ENCODE results near the gene UCKL1.
A peak's percentile ranks its signal among the peaks of the same experiment; 100 is the strongest.

Gene UCKL1

DNA sequence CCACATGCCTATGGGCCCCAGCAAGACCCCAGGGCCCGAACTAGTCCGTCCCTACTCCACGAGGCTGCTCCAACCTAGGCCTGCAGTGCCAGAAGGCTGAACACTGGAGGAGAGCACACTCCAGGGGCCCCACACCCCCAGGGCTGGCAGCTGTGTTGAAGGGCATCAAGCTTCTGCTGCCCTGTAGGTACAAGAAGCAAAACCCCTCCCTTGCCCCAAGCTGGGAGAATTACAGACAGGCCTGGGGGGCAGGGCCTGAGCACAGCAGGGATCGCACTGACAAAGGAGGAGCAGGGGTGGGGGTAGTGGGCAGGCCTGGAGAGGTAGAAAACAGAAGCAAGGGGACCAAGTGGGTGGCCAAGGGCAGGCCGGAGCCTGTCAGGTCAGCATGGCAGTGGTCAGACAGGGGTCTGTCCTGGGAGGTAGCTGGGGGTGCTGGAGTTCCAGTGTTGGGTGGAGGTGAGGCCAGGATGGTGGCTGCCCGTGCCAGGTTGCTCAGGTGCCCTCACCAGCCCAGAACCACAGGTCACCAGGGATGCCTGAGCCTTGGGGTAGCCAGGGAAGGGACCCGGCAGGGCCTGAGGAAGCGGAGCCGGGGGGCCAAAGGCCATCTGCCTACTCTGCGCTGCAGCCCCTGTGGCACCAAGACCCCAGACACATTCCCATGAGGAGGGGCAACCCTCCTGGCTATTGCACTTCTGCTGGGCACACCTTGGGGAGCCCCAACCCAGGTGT is 2.9 kb upstream of the UCKL1 start:
- DNase-seq (ENCODE audit: low read depth) = no peak

GRCh38 chr20:63958471-63958870 is 2.3 kb upstream of the UCKL1 start:
- DNase-seq (ENCODE audit: low read depth) = no peak

DNA sequence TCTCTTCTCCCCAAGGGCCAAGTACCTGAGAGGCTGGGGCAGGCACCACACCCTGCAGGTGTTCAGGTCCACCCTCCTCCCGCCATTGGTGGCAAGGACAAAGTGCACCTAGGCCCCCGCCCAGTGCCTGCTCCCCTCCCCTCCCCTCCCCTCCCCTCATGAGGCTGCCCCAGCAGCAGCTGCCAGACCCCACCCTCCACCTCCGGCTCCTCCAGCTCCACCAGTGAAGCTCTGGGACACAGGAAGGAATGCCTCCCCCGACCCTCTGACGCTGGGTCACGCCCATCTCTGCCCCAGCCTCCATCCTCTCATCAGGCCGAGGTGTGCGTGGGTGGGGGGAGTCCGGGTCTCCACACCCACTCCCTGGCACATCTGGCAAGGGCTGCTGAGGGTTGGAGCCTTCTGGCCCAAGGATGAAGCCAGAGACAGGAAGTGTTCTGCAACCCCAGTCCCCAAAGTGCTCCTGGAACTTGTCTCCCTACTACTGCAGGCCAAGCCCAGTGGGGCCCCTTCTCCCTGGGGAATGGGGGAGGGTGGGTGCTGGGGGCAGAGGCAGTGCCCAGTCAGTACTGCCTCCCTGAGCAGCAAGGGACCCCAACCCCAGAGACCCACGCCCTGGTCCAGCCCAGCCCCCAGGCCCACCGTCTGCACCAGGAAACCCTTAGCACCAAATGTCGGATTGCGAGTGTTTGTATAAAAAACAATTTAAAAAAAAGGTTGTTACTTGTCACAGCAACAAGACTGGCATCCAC is 1.6 kb upstream of the UCKL1 start:
- no peak for DNase-seq (ENCODE audit: low read depth)

DNA sequence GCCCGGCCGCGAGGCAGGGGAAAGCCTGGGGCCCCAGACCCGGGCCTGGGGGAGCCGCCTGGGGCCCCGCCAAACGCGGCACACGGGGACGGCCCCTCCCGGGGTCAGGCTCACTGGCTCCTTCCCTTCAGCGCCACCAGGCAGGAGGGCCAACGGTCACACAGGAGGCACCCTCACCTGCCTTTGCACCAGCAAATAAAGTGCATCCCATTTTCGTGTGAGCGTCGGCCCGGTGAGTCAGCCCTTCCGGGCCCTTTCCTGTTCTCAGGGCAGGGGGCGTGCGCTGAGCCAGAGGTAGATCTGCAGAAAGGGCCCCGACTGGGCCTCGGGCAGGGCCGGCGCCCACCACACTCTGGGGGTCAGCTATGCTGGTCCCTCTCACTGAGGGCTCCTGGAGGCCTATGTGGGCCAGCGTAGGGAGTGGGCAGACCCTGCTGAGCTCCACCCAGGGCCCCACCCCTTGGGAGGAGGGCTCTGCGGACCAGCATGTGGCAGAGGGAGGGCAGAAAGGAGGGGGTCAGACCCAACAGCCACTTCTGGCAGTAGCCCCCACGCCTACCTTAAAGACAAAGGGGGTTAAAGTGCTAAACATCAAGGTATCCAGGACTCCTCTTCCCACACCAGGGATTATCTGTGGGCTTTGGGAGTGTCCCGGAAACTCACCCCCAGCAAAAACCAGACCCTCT is 931 bp upstream of the UCKL1 start:
- peak; percentile 52 for DNase-seq (ENCODE audit: low read depth)

GRCh38 chr20:63956664-63957003 is 418 bp upstream of the UCKL1 start:
- DNase-seq (ENCODE audit: low read depth) = no peak

- DNase-seq (ENCODE audit: low read depth) = no peak
Observed at GRCh38 chr20:63955281-63955826, 862 bp downstream of the UCKL1 start.

DNA sequence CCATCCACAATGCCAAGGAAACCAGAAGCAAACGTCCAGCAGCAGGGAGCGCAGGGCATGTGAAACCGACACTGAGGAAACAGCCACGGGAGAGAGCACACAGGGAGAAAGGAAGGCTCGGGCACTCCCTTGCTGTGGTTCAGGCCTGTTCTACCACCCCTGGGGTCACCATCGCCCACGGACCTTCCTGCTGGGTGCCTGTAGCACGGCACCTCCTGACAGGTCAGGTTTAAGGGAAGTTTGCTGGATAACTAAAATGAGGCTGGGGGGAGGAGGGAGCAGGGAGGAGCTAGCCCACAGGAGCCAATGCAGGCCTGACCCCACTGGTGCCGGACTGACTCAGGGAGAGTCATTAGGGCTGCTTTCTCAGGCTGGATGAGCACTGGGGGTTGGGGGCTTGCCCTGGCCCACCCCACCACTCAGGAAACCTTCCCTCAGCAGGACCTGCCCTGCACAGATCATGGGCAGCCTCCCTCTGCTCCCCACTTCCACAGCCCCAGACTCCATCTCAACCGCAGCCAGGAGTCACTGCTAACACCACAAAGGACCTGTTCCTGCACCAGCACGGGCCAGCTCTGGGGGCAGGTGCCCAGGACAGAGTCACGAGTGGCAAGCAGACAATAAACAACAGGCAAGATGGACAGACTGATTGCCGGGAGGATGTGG is 2.3 kb downstream of the UCKL1 start:
- DNase-seq (ENCODE audit: low read depth) = no peak

GRCh38 chr20:63952769-63953168 is 3.4 kb downstream of the UCKL1 start:
- no peak for DNase-seq (ENCODE audit: low read depth)

GRCh38 chr20:63952210-63952535 is 4.0 kb downstream of the UCKL1 start:
- DNase-seq (ENCODE audit: low read depth) = no peak

GRCh38 chr20:63951398-63952209 is 4.6 kb downstream of the UCKL1 start:
- DNase-seq (ENCODE audit: low read depth) = no peak

- DNase-seq (ENCODE audit: low read depth) = no peak
Observed at GRCh38 chr20:63950701-63951397, 5.4 kb downstream of the UCKL1 start.

GRCh38 chr20:63947638-63948456 is 8.4 kb downstream of the UCKL1 start:
- no peak for DNase-seq (ENCODE audit: low read depth)

GRCh38 chr20:63946986-63947637 is 9.1 kb downstream of the UCKL1 start:
- no peak for DNase-seq (ENCODE audit: low read depth)

GRCh38 chr20:63945921-63946920 is 10.0 kb downstream of the UCKL1 start:
- DNase-seq (ENCODE audit: low read depth) = no peak

- DNase-seq (ENCODE audit: low read depth) = no peak
Observed at GRCh38 chr20:63945031-63945658, 11.1 kb downstream of the UCKL1 start.

DNA sequence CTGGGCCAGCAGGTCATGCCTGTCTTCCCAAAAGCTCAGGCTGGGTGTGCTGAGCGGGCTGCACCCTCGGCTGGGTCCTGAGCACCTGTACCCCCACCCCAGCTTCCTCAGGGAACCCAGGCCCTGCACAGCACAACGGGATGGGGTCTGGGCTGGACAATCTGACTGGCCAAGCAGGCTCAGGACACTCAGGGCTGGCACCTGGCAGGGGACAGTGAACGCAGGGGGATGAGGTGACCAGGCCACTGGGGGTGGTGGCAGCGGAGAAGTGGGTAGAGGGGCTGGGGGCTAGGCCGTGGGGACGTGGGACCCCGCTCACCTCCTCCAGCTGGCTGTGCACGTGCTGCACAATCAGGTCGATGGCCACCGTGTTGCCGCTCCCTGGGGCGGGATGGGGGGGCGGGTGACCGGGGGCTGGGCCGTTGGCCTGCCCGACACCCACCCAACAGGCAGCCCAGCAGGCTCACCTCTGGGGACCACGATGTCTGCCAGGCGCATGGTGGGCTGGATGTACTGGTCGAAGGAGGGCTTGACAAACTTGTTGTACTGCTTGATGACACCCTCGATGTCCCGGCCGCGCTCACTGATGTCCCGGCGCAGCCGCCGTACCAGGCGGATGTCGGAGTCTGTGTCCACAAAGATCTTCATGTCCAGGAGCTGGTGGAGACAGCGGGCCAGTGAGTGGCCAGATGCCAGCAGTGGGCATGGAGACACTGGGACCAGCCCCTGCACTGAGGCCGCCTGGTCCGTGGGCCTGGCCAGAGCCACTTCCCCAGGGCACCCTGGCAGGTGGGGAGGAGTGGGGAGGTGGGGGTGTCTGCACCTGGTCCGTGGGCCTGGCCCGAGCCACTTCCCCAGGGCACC is 11.9 kb downstream of the UCKL1 start:
- no peak for DNase-seq (ENCODE audit: low read depth)

DNA sequence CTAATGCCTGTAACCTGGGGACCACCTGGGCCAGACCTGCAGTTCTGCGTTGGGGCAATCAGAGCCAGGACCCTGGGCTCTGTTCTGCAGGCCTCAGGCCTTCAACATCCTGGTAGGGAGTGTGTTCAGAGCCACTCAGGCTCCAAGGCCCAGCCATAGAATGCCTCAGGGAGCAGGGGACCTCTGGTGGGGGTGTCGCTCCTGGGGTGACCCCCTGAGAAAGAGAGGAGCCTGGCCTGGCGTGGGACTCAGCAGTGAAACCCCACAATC is 12.5 kb downstream of the UCKL1 start:
- no peak for DNase-seq (ENCODE audit: low read depth)
